Subcutaneous adipose tissue (tissue), 4 donors: Measurements from ENCODE around the gene WNT9B. TPM values are rescaled to one million over a fixed set of nuclear protein-coding genes. Genes with fewer than 3 reads are reported as not detected.

Experiments
- total RNA-seq, 4 donors: library from RNA; depleted of rRNA; stranded (reverse); fragments of >200 nt; gene quantifications; one replicate each; pipeline ENCODE4 v1.1.0, GENCODE V29; 2016
- TF ChIP-seq, protein P1 (sequence below): fragments of 450-650 bp; IDR thresholded peaks from one replicate; pipeline ENCODE4 v1.5.1; 2016; ENCODE audit warnings: low read depth, mild to moderate bottlenecking, control low read depth, antibody characterized with exemption, moderate library complexity

WNT9B gene
- total RNA-seq, 4 donors from 2014 or later = 0.38 to 0.51 TPM; not detected in 2

DNA sequence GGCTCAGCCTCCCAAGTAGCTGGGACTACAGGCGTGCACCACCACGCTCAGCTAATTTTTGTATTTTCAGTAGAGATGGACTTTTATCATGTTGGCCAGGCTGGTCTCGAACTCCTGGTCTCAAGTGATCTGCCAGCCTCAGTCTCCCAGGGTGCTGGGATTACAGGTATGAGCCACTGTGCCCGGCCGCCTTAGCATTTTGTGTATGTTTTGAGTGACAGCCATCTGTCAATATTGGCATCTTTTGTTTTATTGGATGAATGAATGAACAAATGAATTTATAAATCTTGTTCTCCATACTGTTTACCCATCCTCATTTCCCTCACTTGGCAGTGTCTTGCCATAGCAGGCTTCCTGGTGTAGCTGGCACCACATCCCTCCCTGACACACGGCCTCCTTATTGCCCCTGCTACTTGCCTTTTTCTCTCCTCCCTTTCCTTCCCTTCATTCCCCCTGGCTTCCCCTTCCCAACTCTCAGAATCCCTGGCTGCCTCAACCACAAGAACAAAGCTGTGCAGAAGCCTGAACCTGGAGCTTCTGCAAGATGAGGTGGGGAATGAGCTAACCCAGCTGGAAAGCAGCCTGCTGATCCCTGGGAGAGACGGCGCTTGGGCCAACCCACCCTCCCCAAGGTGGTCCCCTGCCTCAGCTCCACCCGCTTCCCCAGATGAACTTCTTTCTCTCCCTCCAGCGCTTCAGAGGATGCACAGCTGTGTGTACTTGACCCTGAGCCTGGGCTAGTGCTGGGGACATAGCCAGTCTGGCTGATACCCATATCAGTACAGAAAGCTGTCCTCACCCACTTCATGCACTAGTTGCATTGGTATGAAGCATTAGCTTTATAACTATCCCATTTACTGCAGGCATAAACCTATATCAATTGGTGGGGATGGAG, 34.3 kb downstream of the WNT9B start:
- TF ChIP-seq, protein P1, sequence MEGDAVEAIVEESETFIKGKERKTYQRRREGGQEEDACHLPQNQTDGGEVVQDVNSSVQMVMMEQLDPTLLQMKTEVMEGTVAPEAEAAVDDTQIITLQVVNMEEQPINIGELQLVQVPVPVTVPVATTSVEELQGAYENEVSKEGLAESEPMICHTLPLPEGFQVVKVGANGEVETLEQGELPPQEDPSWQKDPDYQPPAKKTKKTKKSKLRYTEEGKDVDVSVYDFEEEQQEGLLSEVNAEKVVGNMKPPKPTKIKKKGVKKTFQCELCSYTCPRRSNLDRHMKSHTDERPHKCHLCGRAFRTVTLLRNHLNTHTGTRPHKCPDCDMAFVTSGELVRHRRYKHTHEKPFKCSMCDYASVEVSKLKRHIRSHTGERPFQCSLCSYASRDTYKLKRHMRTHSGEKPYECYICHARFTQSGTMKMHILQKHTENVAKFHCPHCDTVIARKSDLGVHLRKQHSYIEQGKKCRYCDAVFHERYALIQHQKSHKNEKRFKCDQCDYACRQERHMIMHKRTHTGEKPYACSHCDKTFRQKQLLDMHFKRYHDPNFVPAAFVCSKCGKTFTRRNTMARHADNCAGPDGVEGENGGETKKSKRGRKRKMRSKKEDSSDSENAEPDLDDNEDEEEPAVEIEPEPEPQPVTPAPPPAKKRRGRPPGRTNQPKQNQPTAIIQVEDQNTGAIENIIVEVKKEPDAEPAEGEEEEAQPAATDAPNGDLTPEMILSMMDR = no peak

DNA sequence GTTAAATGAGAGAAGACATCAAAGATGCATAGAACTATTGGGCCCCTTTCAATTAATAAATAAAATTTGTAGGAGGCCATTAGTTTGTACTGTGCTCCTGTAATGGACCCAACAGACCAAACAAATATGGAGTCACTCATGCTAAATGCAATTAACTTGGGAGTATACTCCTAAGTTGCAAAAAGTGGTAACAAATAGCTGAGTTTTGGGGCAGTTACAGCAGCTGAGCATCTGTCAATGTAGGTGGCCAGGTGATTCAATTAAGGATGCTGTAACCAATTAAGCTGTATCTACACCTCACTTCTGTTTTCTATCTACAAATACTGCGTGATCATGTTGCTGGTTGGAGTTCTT, 34.9 kb downstream of the WNT9B start:
- TF ChIP-seq, protein P1 = no peak

DNA sequence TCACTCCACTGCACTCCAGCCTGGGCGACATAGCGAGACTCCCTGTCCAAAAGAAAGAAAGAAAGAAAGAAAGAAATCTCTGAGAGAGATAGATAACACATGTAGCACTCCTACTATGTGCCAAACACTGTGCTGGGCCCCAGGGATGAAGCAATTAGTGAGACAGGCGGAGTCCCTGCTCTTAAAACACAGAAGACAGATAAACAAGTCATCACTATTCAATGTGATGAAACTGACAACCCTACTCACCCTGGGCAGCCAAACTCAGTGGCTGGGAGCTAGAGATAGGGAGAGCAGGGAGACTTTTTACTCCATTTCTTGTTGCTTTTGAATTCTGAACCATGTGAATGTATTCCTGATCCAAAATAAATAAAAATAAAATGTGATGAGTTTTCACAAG, 36.3 kb downstream of the WNT9B start:
- TF ChIP-seq, protein P1 = no peak

DNA sequence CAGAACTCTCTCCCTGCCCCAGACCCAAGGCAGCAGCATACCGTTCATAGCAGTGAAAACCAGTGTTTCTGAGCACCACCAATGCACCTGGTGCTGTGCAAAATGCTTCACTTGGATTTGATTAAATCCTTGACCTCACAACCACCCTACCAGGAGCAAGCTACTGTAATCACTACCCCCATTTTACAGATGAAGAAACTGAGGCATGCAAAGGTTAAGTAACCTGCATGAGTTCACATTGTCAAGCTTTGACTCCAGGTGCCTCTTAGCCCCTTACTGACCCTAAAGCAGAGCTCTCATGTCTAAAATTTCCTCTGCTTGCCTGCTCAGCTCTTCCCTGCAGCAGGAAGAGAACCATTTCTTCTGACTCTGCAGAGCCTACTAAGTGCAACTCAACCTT, 37.3 kb downstream of the WNT9B start:
- TF ChIP-seq, protein P1 = no peak

DNA sequence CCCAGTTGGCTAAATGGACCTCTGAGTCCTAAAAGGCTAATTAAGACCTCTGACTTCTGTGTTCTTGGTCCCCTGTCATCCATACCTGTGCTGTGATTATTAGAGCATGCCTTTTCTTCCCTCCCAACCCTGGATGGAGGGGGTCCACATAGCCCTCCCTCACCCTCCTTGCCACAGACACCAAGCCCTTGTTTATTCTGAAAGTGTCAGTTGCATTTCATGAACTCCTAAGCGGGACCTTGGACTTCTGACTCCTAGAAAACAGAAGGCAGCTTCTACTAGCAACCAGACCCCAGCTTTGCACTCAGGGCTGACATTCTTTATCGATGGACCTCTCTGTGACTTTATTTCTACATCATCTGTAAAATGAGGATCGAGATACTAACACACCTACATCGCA, 38.1 kb downstream of the WNT9B start:
- TF ChIP-seq, protein P1 = no peak

DNA sequence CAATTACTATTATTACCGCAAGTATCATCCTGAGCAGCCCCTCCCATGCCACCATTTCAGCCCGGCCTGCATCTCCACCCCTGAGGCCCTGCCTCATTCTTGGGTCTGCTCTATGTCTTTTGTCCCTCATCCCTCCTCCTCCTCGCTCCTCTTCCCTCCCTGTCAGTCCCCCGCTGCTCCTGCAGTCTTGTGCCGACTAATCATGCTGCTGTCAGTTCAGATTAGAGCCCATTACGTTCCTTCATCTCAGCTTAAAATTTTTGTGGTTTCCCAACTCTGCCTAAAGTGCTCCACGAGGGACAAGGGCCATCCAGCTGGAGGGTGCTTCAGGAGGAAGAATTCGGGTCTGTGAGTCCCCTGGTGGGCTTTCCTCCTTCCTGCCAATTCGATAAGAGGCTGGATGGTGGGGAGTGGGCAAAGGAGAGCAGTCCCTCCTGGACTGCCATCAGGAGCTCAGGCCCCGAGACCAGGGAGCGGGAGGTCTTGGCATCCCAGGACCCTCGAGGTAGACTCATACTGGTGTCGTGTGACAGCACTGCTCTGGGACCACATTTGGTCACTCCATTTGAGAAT, 38.7 kb downstream of the WNT9B start:
- TF ChIP-seq, protein P1 = no peak

DNA sequence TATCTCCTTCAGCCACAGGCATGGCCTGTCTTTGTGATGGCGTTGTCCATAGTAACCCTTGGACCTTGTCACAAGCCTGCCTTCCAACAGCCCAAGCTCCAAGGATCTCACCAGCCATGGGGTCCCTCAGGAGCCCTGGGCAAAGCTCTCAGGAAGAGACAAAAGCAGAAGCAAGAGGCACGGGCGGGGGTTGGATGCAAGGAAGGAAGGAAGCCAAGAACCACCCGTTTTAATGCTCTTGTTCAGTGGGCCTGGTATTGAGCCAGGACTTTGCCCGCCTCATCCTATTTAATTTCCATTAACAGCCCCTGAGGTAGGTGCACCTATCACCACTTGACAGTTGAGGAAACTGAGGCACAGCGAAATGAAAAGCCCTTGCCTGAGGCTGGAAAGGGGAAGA, 39.3 kb downstream of the WNT9B start:
- TF ChIP-seq, protein P1 = no peak
